Lower leg skin (tissue), 3 donors: Measurements from ENCODE around the gene PSMG2.
A peak's percentile ranks its signal among the peaks of the same experiment; 100 is the strongest.

Experiments used
- POLR2A ChIP-seq, 2 donors: fragments of 450-650 bp; IDR thresholded peaks; one replicate each; pipeline ENCODE4 v1.6.1; 2016 to 2017; ENCODE audit warnings: antibody characterized with exemption in 2 of 2, mild to moderate bottlenecking in 1 of 2, moderate library complexity in 1 of 2
- TF ChIP-seq, protein P1 (sequence below), 3 donors: fragments of 450-650 bp; IDR thresholded peaks; one replicate each; pipeline ENCODE4 v1.5.1; 2016; ENCODE audit warnings: antibody characterized with exemption in 3 of 3, mild to moderate bottlenecking in 3 of 3, moderate library complexity in 2 of 3

DNA sequence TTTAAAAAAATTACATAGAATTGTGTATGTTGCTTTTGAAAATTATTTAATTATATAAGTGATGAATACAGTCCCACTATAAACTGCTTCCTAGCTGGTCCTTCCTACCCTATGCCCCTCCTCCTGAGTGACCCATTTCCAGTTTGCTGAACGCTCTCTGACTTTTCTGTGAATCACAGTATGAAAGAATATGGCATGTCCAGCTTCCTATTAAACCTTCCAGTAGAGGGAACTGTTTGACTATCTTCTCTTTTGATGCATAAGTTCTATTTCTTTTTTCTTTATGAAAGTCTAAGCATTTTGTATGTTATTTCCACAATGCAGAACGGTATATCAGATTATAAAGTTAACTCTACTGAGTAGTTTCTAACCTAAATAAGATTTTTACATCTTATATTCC, 41.3 kb downstream of the PSMG2 start:
- TF ChIP-seq, protein P1, sequence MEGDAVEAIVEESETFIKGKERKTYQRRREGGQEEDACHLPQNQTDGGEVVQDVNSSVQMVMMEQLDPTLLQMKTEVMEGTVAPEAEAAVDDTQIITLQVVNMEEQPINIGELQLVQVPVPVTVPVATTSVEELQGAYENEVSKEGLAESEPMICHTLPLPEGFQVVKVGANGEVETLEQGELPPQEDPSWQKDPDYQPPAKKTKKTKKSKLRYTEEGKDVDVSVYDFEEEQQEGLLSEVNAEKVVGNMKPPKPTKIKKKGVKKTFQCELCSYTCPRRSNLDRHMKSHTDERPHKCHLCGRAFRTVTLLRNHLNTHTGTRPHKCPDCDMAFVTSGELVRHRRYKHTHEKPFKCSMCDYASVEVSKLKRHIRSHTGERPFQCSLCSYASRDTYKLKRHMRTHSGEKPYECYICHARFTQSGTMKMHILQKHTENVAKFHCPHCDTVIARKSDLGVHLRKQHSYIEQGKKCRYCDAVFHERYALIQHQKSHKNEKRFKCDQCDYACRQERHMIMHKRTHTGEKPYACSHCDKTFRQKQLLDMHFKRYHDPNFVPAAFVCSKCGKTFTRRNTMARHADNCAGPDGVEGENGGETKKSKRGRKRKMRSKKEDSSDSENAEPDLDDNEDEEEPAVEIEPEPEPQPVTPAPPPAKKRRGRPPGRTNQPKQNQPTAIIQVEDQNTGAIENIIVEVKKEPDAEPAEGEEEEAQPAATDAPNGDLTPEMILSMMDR (IDR thresholded peaks at IDR 0.05), result peak in 1 of 3 donors; percentile 15
- TF ChIP-seq POLR2A (IDR thresholded peaks at IDR 0.05), result no peak
